Measurements from ENCODE around the gene FNTB.

Gene FNTB

GRCh38 chr14:65010211-65010931 is 23.7 kb downstream of the FNTB start:
- TF ChIP-seq, protein P1, sequence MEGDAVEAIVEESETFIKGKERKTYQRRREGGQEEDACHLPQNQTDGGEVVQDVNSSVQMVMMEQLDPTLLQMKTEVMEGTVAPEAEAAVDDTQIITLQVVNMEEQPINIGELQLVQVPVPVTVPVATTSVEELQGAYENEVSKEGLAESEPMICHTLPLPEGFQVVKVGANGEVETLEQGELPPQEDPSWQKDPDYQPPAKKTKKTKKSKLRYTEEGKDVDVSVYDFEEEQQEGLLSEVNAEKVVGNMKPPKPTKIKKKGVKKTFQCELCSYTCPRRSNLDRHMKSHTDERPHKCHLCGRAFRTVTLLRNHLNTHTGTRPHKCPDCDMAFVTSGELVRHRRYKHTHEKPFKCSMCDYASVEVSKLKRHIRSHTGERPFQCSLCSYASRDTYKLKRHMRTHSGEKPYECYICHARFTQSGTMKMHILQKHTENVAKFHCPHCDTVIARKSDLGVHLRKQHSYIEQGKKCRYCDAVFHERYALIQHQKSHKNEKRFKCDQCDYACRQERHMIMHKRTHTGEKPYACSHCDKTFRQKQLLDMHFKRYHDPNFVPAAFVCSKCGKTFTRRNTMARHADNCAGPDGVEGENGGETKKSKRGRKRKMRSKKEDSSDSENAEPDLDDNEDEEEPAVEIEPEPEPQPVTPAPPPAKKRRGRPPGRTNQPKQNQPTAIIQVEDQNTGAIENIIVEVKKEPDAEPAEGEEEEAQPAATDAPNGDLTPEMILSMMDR (IDR thresholded peaks at IDR 0.05) = no peak

GRCh38 chr14:65011538-65011937 is 24.8 kb downstream of the FNTB start:
- TF ChIP-seq, protein P1 (IDR thresholded peaks at IDR 0.05) = no peak

DNA sequence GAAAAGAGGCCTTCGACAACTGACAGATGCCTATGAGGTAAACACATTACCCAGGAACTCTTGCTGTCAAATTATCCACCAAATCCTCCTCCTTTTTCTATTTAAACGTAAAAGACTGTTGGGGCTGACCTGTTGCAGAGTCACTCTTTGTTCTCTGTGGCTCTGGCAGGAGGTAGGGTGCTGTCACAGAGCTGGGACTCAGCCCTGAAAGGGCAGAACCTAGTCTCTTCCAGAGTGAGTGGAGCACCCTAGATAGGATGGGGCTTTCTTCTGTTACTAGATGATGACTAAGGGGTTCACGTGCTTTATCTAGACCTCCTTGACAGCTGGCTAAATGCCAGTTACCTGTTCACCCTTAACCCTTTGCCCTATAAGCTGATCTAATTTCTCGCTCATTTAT is 25.7 kb downstream of the FNTB start:
- TF ChIP-seq, protein P1 (IDR thresholded peaks at IDR 0.05) = no peak

DNA sequence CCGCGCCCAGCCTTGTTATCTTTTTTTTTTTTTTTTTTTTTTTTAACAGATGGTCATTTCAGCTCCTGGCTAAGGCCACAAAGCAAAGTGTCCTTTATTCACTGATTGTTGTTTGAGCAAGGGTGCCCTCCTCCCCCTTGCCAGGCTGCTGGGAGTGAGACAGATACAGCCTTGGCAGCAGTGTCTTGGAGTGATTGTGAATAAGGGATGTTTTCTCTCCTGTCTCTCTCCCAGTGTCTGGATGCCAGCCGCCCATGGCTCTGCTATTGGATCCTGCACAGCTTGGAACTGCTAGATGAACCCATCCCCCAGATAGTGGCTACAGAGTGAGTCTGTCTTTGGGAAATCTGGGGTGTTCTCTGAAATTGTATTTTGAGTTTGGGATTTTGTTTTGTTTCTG is 28.7 kb downstream of the FNTB start:
- TF ChIP-seq, protein P1 (IDR thresholded peaks at IDR 0.05) = no peak

GRCh38 chr14:65016471-65016870 is 29.8 kb downstream of the FNTB start:
- TF ChIP-seq, protein P1 (IDR thresholded peaks at IDR 0.05) = no peak

DNA sequence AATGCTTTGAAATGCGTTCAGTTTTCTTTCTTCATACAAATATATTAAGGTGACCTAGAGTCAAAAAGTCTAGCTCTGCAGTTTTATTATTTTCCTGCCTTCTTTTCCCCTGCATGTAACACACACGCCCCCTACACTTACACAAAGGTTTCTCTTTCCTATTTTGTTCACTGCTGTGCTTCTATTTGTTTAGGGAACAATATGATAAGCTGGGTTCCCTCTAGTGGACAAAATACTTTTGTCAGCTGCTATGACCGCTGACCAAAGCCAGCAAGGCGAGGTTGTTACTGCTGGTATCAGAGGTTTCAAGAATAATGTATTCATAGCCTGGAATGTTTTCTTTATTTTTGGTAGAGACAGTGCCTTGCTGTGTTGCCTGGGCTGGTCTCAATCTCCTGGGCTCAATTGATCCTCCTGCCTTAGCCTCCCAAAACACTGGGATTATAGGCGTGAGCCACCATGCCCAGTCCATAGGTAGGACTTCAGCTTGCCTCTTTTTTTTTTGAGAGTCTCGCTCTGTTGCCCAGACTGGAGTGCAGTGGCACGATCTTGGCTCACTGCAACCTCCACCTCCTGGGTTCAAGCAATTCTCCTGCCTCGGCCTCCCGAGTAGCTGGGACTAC is 33.4 kb downstream of the FNTB start:
- TF ChIP-seq, protein P1 (IDR thresholded peaks at IDR 0.05) = peak; percentile 87

DNA sequence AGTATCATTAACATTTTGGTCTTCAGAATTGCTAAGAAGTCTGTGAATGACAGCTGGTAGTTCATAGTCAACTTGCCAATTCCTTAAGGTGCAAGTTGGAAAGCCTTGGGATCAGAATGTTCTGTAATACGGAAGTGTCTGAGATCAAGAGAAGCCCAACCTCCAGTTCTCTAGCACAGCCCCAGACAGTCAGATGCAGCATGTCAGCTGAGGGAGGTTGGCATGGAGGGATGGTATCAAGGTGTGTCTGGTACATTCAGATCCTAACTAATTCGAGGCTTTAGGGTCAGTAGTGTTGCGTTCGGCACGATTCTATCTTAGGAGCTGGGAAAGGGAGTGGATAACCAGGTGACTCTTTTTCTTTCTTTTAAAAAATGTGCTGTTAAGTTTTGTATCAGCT is 38.3 kb downstream of the FNTB start:
- TF ChIP-seq, protein P1 (IDR thresholded peaks at IDR 0.05) = no peak

All from LNCAP (cell line).